K562 (cell line): ENCODE data around the gene NFYC. TPM values are rescaled to one million over a fixed set of nuclear protein-coding genes. Genes with fewer than 3 reads are reported as not detected.

ENCODE experiments used
- ATAC-seq: fragments of 200-7000 bp; cut with Tn5 transposase; 3 replicates; pipeline ENCODE4 v1.9.1; 2020; ENCODE audit warnings: moderate library complexity
- BruUV-seq: library from RNA; stranded (reverse); fragments of 400-500 nt; replicated peaks from 2 replicates; lab custom pipeline; 2021; lab: Mats Ljungman, UMichigan
- CTCF ChIA-PET: fragments of 300-600 bp; formaldehyde crosslinking; extraction: SDS; loops from one replicate; lab custom pipeline; 2021; ENCODE audit warnings: low intra/inter-chr PET ratio; lab: Yijun Ruan, JAX
- POLR2A ChIA-PET: fragments of 300-600, 350-650 bp; sonication (Branson Sonifier 250); formaldehyde crosslinking; extraction: SDS; loops from one replicate; lab custom pipeline; 2021; ENCODE audit warnings: antibody characterized with exemption, inconsistent platforms; lab: Yijun Ruan, JAX
- DNase-seq, 4 experiments: peaks; one replicate each; pipeline versions ENCODE4 v3.0.0 to v3.0.0-alpha.2; 2011 to 2018; ENCODE audit warnings: low spot score in 3 of 4, mixed read lengths in 3 of 4; ENCODE audit errors: extremely low read depth in 1 of 4
- FAIRE-seq: peaks from 2 replicates; lab custom pipeline; 2011; peaks lifted over from hg19 to GRCh38; lab: Jason Lieb, UNC
- H2AFZ ChIP-seq: 2 replicates; pipeline ENCODE4 v1.6.0; 2011; ENCODE audit warnings: low read depth, low read length, control low read depth, inconsistent platforms
- H3K27ac ChIP-seq: fragments of 200-600 bp; 3 replicates; pipeline ENCODE4 v1.8.0; 2011; ENCODE audit warnings: low read depth, mild to moderate bottlenecking, control low read depth, inconsistent platforms, low read length, moderate library complexity, mixed read lengths; ENCODE audit errors: extremely low read depth
- H3K27me3 ChIP-seq, 2 experiments: fragments of 300-600 bp in 1 of 2; 2 replicates in 1 of 2; 3 replicates in 1 of 2; pipeline versions ENCODE4 v1.6.0 to v1.8.0; 2011; ENCODE audit warnings: inconsistent platforms in 2 of 2, low read length in 2 of 2, mild to moderate bottlenecking in 1 of 2, mixed read lengths in 1 of 2, moderate library complexity in 1 of 2; ENCODE audit not compliant: control insufficient read depth in 2 of 2, insufficient read depth in 2 of 2
- H3K36me3 ChIP-seq: fragments of 300-600 bp; 3 replicates; pipeline ENCODE4 v1.8.0; 2011; ENCODE audit warnings: mild to moderate bottlenecking, low read length, inconsistent platforms; ENCODE audit not compliant: control insufficient read depth, insufficient read depth
- H3K4me1 ChIP-seq, 2 experiments: fragments of 200-600 bp in 1 of 2; replicated peaks in 1 of 2; 2 replicates in 1 of 2; 3 replicates in 1 of 2; pipeline versions ENCODE4 v1.5.1 to v1.8.0; 2011; ENCODE audit warnings: inconsistent platforms in 2 of 2, low read length in 2 of 2, mild to moderate bottlenecking in 1 of 2, mixed read lengths in 1 of 2, moderate library complexity in 1 of 2; ENCODE audit not compliant: control insufficient read depth in 2 of 2, insufficient read depth in 2 of 2
- H3K4me2 ChIP-seq: 2 replicates; pipeline ENCODE4 v1.6.1; 2011; ENCODE audit warnings: low read length, control low read depth, inconsistent platforms, mixed read lengths; ENCODE audit not compliant: insufficient read depth
- H3K4me3 ChIP-seq: fragments of 200-600 bp; sonication (generic), shearing (Covaris generic); 2 replicates; pipeline ENCODE4 v1.5.1; 2016; ENCODE audit warnings: control low read depth, inconsistent platforms
- H3K79me2 ChIP-seq: fragments of 200-600 bp; 3 replicates; pipeline ENCODE4 v1.8.0; 2011; ENCODE audit warnings: low read length, inconsistent platforms; ENCODE audit not compliant: control insufficient read depth, insufficient read depth
- H3K9ac ChIP-seq, 2 experiments: 2 replicates each; pipeline versions ENCODE4 v1.6.0 to v1.6.1; 2011; ENCODE audit warnings: low read depth in 2 of 2, low read length in 2 of 2, control low read depth in 1 of 2, inconsistent platforms in 1 of 2, mild to moderate bottlenecking in 1 of 2, mixed read lengths in 1 of 2; ENCODE audit not compliant: insufficient read depth in 1 of 2
- H3K9me1 ChIP-seq: one replicate; pipeline ENCODE4 v1.6.0; 2011; ENCODE audit warnings: inconsistent platforms, mild to moderate bottlenecking, low read length, moderate library complexity; ENCODE audit not compliant: control insufficient read depth, insufficient read depth
- H3K9me3 ChIP-seq: replicated peaks from 2 replicates; pipeline ENCODE4 v1.5.1; 2011; ENCODE audit warnings: low read depth, low read length, inconsistent platforms; ENCODE audit not compliant: control insufficient read depth, insufficient read depth
- H4K20me1 ChIP-seq: replicated peaks from 2 replicates; pipeline ENCODE4 v1.6.1; 2011; ENCODE audit warnings: low read length, inconsistent platforms, mixed read lengths; ENCODE audit not compliant: control insufficient read depth, insufficient read depth
- HDAC6 ChIP-seq: IDR thresholded peaks from 2 replicates; pipeline ENCODE4 v1.6.1; 2012; ENCODE audit warnings: low read depth, mild to moderate bottlenecking, control low read depth, inconsistent platforms, low read length, moderate library complexity
- LCOR ChIP-seq: sonication (generic); formaldehyde crosslinking; IDR thresholded peaks from 2 replicates; pipeline ENCODE4 v1.8.0; 2022; ENCODE audit warnings: mild to moderate bottlenecking, missing genetic modification reagents
- ZBTB7A ChIP-seq: IDR thresholded peaks from 2 replicates; pipeline ENCODE4 v1.6.1; 2011; ENCODE audit warnings: low read depth, mild to moderate bottlenecking, low read length, moderate library complexity, borderline replicate concordance; ENCODE audit not compliant: control insufficient read depth
- ZNF24 ChIP-seq: fragments of 450-650 bp; IDR thresholded peaks from 2 replicates; pipeline ENCODE4 v1.6.1; 2016
- WGBS: fragments of 100-300 bp; shearing (Covaris generic); methylation state at CpG from one replicate; pipeline ENCODE4 v1.1.6; 2016; ENCODE audit warnings: low coverage, mixed read lengths; ENCODE audit not compliant: insufficient coverage; ENCODE audit errors: missing lambda C conversion rate; 5-methylcytosine and 5-hydroxymethylcytosine counted together
- in situ Hi-C: fragments of 300-500 bp; cut with MboI; formaldehyde crosslinking; loops from 4 replicates; pipeline ENCODE4 v1.15.0; 2018; ENCODE audit warnings: inconsistent platforms, mixed read lengths
- intact Hi-C: fragments of 100-400 bp; cut with micrococcal nuclease; formaldehyde crosslinking; loops from 2 replicates; pipeline ENCODE4 v1.14.2; 2022
- polyA plus RNA-seq, 8 experiments: library from polyadenylated mRNA; depleted of rRNA in 4 of 8; stranded (reverse) in 5 of 8; unstranded in 3 of 8; fragments of >200 nt; fragmentation: Nextera tagmentation in 2 of 8; fragmentation: Illumina TruSeq in 1 of 8; extraction: Ambion mirVana in 2 of 8; extraction: Trizol in 1 of 8; gene quantifications; 2 replicates each; pipeline versions ENCODE4 v1.2.1 to v1.2.3, GENCODE V29; 2011 to 2014; ENCODE audit warnings: inconsistent platforms in 1 of 8, missing spikeins in 1 of 8
- total RNA-seq, 7 experiments: library from RNA; depleted of rRNA in 6 of 7; stranded (reverse); fragments of >200 nt in 6 of 7; fragmentation: Illumina TruSeq in 2 of 7; extraction: Trizol in 2 of 7; gene quantifications; 2 replicates each; pipeline versions ENCODE4 v1.2.1 to v1.2.3, GENCODE V29; 2011 to 2021; ENCODE audit warnings: low replicate concordance in 1 of 7
- TF ChIP-seq, protein P1 (sequence below): fragments of 200-600 bp; sonication (generic); IDR thresholded peaks from one replicate; pipeline ENCODE4 v1.6.1; 2012; ENCODE audit warnings: mild to moderate bottlenecking, low read depth, low read length, inconsistent platforms
- TF ChIP-seq, protein P2 (sequence below): IDR thresholded peaks from 2 replicates; pipeline ENCODE4 v1.6.1; 2014; ENCODE audit warnings: antibody characterized with exemption
- TF ChIP-seq, protein P3 (sequence below): IDR thresholded peaks from 2 replicates; pipeline ENCODE4 v1.6.1; 2011; ENCODE audit not compliant: insufficient read length; ENCODE audit errors: extremely low read depth

NFYC gene
- total and polyA plus RNA-seq, 9 of the 15 experiments (the other 6 are each of a cell fraction or from before 2014, with no cell fraction given), result 4.8 to 59.8 (median 41.1) TPM

- TF ChIP-seq ZNF24 (no peak), HDAC6 (no peak), ZBTB7A (no peak), LCOR (CRISPR knock-in tag) (no peak)
- TF ChIP-seq, protein P1, sequence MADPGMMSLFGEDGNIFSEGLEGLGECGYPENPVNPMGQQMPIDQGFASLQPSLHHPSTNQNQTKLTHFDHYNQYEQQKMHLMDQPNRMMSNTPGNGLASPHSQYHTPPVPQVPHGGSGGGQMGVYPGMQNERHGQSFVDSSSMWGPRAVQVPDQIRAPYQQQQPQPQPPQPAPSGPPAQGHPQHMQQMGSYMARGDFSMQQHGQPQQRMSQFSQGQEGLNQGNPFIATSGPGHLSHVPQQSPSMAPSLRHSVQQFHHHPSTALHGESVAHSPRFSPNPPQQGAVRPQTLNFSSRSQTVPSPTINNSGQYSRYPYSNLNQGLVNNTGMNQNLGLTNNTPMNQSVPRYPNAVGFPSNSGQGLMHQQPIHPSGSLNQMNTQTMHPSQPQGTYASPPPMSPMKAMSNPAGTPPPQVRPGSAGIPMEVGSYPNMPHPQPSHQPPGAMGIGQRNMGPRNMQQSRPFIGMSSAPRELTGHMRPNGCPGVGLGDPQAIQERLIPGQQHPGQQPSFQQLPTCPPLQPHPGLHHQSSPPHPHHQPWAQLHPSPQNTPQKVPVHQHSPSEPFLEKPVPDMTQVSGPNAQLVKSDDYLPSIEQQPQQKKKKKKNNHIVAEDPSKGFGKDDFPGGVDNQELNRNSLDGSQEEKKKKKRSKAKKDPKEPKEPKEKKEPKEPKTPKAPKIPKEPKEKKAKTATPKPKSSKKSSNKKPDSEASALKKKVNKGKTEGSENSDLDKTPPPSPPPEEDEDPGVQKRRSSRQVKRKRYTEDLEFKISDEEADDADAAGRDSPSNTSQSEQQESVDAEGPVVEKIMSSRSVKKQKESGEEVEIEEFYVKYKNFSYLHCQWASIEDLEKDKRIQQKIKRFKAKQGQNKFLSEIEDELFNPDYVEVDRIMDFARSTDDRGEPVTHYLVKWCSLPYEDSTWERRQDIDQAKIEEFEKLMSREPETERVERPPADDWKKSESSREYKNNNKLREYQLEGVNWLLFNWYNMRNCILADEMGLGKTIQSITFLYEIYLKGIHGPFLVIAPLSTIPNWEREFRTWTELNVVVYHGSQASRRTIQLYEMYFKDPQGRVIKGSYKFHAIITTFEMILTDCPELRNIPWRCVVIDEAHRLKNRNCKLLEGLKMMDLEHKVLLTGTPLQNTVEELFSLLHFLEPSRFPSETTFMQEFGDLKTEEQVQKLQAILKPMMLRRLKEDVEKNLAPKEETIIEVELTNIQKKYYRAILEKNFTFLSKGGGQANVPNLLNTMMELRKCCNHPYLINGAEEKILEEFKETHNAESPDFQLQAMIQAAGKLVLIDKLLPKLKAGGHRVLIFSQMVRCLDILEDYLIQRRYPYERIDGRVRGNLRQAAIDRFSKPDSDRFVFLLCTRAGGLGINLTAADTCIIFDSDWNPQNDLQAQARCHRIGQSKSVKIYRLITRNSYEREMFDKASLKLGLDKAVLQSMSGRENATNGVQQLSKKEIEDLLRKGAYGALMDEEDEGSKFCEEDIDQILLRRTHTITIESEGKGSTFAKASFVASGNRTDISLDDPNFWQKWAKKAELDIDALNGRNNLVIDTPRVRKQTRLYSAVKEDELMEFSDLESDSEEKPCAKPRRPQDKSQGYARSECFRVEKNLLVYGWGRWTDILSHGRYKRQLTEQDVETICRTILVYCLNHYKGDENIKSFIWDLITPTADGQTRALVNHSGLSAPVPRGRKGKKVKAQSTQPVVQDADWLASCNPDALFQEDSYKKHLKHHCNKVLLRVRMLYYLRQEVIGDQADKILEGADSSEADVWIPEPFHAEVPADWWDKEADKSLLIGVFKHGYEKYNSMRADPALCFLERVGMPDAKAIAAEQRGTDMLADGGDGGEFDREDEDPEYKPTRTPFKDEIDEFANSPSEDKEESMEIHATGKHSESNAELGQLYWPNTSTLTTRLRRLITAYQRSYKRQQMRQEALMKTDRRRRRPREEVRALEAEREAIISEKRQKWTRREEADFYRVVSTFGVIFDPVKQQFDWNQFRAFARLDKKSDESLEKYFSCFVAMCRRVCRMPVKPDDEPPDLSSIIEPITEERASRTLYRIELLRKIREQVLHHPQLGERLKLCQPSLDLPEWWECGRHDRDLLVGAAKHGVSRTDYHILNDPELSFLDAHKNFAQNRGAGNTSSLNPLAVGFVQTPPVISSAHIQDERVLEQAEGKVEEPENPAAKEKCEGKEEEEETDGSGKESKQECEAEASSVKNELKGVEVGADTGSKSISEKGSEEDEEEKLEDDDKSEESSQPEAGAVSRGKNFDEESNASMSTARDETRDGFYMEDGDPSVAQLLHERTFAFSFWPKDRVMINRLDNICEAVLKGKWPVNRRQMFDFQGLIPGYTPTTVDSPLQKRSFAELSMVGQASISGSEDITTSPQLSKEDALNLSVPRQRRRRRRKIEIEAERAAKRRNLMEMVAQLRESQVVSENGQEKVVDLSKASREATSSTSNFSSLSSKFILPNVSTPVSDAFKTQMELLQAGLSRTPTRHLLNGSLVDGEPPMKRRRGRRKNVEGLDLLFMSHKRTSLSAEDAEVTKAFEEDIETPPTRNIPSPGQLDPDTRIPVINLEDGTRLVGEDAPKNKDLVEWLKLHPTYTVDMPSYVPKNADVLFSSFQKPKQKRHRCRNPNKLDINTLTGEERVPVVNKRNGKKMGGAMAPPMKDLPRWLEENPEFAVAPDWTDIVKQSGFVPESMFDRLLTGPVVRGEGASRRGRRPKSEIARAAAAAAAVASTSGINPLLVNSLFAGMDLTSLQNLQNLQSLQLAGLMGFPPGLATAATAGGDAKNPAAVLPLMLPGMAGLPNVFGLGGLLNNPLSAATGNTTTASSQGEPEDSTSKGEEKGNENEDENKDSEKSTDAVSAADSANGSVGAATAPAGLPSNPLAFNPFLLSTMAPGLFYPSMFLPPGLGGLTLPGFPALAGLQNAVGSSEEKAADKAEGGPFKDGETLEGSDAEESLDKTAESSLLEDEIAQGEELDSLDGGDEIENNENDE, result no peak
- TF ChIP-seq, protein P2, sequence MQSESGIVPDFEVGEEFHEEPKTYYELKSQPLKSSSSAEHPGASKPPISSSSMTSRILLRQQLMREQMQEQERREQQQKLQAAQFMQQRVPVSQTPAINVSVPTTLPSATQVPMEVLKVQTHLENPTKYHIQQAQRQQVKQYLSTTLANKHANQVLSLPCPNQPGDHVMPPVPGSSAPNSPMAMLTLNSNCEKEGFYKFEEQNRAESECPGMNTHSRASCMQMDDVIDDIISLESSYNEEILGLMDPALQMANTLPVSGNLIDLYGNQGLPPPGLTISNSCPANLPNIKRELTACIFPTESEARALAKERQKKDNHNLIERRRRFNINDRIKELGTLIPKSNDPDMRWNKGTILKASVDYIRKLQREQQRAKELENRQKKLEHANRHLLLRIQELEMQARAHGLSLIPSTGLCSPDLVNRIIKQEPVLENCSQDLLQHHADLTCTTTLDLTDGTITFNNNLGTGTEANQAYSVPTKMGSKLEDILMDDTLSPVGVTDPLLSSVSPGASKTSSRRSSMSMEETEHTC, result no peak
- TF ChIP-seq, protein P3, sequence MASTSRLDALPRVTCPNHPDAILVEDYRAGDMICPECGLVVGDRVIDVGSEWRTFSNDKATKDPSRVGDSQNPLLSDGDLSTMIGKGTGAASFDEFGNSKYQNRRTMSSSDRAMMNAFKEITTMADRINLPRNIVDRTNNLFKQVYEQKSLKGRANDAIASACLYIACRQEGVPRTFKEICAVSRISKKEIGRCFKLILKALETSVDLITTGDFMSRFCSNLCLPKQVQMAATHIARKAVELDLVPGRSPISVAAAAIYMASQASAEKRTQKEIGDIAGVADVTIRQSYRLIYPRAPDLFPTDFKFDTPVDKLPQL, result no peak
- no peak for FAIRE-seq
- Histone ChIP-seq H3K4me2 (no peak overlapping the region), H3K27ac (no peak overlapping the region), H4K20me1 (no peaks in the 10 kb centered on the region), H3K9me3 (no peaks in the 10 kb centered on the region), H3K9me1 (no peaks in the 10 kb centered on the region), H3K27me3 (no peaks in the 10 kb centered on the region), H3K4me3 (no peak overlapping the region), H3K79me2 (peaks cover 93% of the 10 kb centered on the region), H3K9ac (no peak overlapping the region), H2AFZ (no peak overlapping the region), H3K36me3 (peaks cover 7% of the 10 kb centered on the region; the same call in 1 of the 3 replicates), H3K4me1 (peaks cover 0 to 39% of the 10 kb centered on the region in 2 experiments; a peak in 4 of 5 replicates)
- in situ Hi-C loops, result no loop called here
- POLR2A ChIA-PET, result interaction anchor here (0.7 to 14.0 kb wide), 5 partner anchors 7 to 69 kb away, joined by 3 to 212 read pairs (median 5); partner anchors contain the start of gene NFYC
- no peak for ATAC-seq
- BruUV-seq, result no TSS peak
- WGBS, result 66% methylated on average over 3 of the region's 3 CpGs
- no peak for DNase-seq
- intact Hi-C loops, result no loop called here
- CTCF ChIA-PET, result no interaction called here
Observed at GRCh38 chr1:40701684-40702083, 10.2 kb downstream of the NFYC start.
